Activated CD4-positive, alpha-beta T cell treated with anti-CD3 and anti-CD28 coated beads, Interleukin-2, amount 10 ng/mL, durations not matched to agents 7 days and 5 days (primary cell): ENCODE results near the gene ERCC8. TPM values are rescaled to one million over a fixed set of nuclear protein-coding genes. Genes with fewer than 3 reads are reported as not detected.
A peak's percentile ranks its signal among the peaks of the same experiment; 100 is the strongest.
"Not testable (repeated sequence)": the region's sequence is repeated elsewhere in the genome, so short reads cannot be mapped to it uniquely, and the experiment has no call there.

Experiments used
- CTCF ChIA-PET: fragments of 350-600 bp; sonication (Branson Sonifier 250); formaldehyde crosslinking; loops from one replicate; lab custom pipeline; 2021; ENCODE audit warnings: antibody characterized with exemption; lab: Charles Lee
- POLR2A ChIA-PET: fragments of 350-600 bp; sonication (Branson Sonifier 250); formaldehyde crosslinking; loops from one replicate; lab custom pipeline; 2021; ENCODE audit warnings: antibody characterized with exemption; lab: Charles Lee
- DNase-seq: peaks from one replicate; pipeline ENCODE4 v3.0.0-alpha.2; 2020
- H3K27ac Mint-ChIP-seq: one replicate; pipeline ENCODE4 v1.8.0; 2021; ENCODE audit warnings: mild to moderate bottlenecking, moderate library complexity, mixed read lengths
- H3K27me3 Mint-ChIP-seq: one replicate; pipeline ENCODE4 v1.8.0; 2021; ENCODE audit warnings: mixed read lengths
- H3K36me3 Mint-ChIP-seq: one replicate; pipeline ENCODE4 v1.8.0; 2021; ENCODE audit warnings: low read depth, mixed read lengths
- H3K4me1 Mint-ChIP-seq: one replicate; pipeline ENCODE4 v1.8.0; 2021; ENCODE audit warnings: mixed read lengths
- H3K4me3 Mint-ChIP-seq: one replicate; pipeline ENCODE4 v1.8.0; 2021; ENCODE audit warnings: mild to moderate bottlenecking, moderate library complexity, mixed read lengths
- H3K9me3 Mint-ChIP-seq: one replicate; pipeline ENCODE4 v1.8.0; 2021; ENCODE audit warnings: mixed read lengths
- total RNA-seq, 2 experiments: library from RNA; stranded (reverse); gene quantifications; one replicate each; pipeline ENCODE4 v1.2.3, GENCODE V29; 2021

ERCC8 gene, protein sequence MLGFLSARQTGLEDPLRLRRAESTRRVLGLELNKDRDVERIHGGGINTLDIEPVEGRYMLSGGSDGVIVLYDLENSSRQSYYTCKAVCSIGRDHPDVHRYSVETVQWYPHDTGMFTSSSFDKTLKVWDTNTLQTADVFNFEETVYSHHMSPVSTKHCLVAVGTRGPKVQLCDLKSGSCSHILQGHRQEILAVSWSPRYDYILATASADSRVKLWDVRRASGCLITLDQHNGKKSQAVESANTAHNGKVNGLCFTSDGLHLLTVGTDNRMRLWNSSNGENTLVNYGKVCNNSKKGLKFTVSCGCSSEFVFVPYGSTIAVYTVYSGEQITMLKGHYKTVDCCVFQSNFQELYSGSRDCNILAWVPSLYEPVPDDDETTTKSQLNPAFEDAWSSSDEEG
- 1 to 10 TPM; 9.9 to 10.0 TPM for total RNA-seq

DNA sequence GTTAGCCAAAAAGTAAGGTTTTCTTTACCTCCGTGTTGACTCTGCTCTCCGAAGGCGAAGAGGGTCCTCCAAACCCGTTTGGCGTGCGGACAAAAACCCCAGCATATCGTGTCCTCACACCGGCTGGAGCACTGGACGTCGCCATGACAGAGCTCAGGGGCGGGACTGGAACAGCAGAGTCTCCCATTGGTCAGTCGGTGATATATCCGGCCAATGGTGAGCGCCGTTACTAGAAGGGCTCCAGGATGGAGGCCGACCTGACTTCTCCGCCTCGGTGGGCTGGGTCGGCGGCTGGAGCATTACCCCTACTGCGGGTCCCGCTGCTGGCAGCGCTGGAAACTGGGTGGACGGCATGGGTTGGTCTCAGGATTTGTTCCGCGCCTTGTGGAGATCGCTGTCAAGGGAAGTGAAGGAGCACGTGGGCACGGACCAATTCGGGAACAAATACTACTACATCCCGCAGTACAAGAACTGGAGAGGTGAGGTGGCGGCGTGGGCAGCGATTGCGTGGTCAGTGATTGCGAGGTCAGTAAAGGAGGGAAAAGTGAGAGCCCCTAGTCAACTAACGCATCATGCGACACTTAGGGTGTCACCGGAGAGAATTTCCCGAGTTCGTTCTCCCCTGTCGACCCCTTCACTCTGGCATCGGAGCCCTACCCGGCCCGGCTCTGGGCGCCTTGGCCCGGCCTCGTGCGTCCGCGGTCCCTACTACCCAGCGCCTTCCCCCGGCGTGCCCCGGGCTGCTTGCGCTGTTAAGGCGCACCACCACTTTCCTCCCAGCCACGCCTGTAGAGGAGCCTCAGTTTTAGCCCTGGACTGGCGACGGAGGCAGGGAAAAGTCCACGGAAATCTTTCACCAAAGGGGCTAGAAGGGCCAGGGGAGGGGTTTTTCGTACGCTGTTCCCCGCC, at the start of gene ERCC8, which contains the start of gene NDUFAF2:
Gene ERCC8, minus strand, starts transcription at position 167 of the 909 bp plus-strand sequence. Its CDS starts 62 bp downstream, at position 105.
Gene NDUFAF2, plus strand, starts transcription at position 302 of the 909 bp plus-strand sequence. Its CDS starts 51 bp downstream, at position 353.
- POLR2A ChIA-PET: interaction anchor here (0.5 to 0.6 kb wide), 2 partner anchors 1393 to 1743 kb away, joined by 3 to 11 read pairs; no protein-coding TSS in a partner anchor
- no peaks in the 10 kb centered on the region for H3K27me3 Mint-ChIP-seq
- CTCF ChIA-PET: interaction anchor here (0.7 to 1.0 kb wide), 4 partner anchors 9 to 376 kb away, joined by 3 read pairs; no protein-coding TSS in a partner anchor
- no peaks in the 10 kb centered on the region for H3K36me3 Mint-ChIP-seq
- H3K27ac Mint-ChIP-seq: no peak within 1 kb of the TSS
- H3K4me1 Mint-ChIP-seq: peaks cover 17% of the 10 kb centered on the region
- peak; percentile 93 for DNase-seq
- no peaks in the 10 kb centered on the region for H3K9me3 Mint-ChIP-seq
- no peak within 1 kb of the TSS for H3K4me3 Mint-ChIP-seq

DNA sequence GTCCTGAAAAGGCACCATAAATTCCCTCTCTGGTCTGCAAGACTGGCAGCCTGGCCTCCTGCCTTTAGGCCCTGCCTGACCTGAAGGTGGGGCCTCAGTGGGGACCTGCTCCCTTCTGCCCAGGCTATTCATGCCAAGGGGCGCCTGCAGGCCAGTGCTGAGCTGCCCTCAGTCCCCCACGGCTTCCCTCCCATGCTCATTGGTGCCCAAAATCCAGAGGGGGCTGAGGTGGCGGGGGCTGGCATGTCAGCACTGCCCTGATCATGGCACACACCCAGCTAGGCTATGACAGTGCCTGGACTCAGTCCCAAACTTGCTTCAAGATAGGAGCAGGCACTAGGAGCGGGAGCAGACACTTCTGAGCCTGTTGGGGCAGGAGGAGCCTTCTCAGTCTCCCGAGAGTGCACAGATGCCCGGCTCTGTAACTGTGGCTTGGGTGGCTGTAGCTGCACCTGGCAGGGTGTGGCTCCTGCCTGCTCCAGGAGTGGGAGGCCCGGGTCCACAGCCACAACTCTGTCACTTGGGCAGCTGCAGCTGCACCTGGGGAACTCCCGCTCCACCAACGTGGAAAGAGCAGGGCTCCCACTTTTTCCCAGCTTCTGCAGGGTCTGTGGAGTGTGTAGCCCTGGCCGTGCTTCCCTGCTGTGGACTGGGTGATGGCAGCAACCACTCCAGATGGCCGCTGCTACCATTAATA, 49.2 kb upstream of the ERCC8 start:
- ChIA-PET CTCF (interaction anchor here (0.8 to 1.4 kb wide), 2 partner anchors 14 to 49 kb away, joined by 3 read pairs; partner anchors contain the start of genes ERCC8 and NDUFAF2), POLR2A (no interaction called here)
- H3K36me3 Mint-ChIP-seq: peaks cover 2% of the 10 kb centered on the region
- H3K4me3 Mint-ChIP-seq: no peak overlapping the region
- no peaks in the 10 kb centered on the region for H3K4me1 Mint-ChIP-seq
- H3K9me3 Mint-ChIP-seq: peaks cover 31% of the 10 kb centered on the region
- H3K27me3 Mint-ChIP-seq: no peaks in the 10 kb centered on the region
- H3K27ac Mint-ChIP-seq: no peak overlapping the region
- no peak for DNase-seq

DNA sequence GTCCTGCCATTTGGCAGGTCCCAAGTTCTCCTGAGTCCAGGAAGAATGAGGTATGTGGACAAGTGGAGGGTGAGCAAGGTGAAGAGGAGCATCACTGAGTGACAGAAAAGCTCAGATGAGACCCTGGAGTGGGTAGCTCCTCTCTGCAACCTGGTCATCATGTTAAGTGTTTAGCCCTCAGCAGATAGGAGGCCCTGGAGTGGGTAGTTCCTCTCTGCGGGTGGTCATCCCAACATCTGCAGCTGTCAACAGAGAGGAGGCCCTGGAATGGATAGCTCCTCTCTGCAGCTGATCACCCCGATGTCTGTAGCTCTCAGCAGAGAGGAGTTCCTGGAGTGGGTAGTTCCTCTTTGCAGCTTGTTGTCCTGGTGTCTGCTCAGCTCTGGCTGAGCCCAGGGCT, 48.6 kb upstream of the ERCC8 start:
- Mint-ChIP-seq H3K36me3 (peaks cover 2% of the 10 kb centered on the region), H3K4me3 (no peak overlapping the region), H3K27me3 (no peaks in the 10 kb centered on the region), H3K4me1 (no peaks in the 10 kb centered on the region), H3K27ac (no peak overlapping the region), H3K9me3 (peaks cover 31% of the 10 kb centered on the region)
- ChIA-PET CTCF (interaction anchor here (1.4 kb wide), 1 partner anchor 13 kb away, joined by 3 read pairs; no protein-coding TSS in a partner anchor), POLR2A (no interaction called here)
- no peak for DNase-seq

DNA sequence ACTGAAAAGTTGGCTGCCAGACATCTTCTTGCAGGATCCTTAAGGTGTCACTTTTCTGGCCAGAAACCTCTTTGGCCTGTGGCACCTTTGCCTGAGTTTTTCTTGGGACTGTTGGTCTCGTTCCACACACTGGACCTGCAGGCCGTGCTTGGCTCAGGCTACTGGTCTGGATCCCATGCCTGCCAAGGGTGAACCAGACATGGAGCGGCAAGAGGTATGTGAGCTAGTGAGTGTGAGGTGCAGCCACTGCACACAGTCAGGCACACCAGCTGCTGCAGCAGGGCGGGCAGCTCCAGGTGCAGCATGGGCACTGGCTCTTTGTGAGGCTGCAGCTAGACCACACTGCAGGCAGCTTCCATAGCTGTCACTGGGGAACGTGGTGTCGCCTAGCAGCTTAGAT, 48.0 kb upstream of the ERCC8 start:
- peaks cover 31% of the 10 kb centered on the region for H3K9me3 Mint-ChIP-seq
- no peak overlapping the region for H3K4me3 Mint-ChIP-seq
- H3K36me3 Mint-ChIP-seq: peaks cover 2% of the 10 kb centered on the region
- DNase-seq: no peak
- H3K4me1 Mint-ChIP-seq: no peaks in the 10 kb centered on the region
- no peak overlapping the region for H3K27ac Mint-ChIP-seq
- no peaks in the 10 kb centered on the region for H3K27me3 Mint-ChIP-seq
- CTCF ChIA-PET: no interaction called here
- POLR2A ChIA-PET: no interaction called here

DNA sequence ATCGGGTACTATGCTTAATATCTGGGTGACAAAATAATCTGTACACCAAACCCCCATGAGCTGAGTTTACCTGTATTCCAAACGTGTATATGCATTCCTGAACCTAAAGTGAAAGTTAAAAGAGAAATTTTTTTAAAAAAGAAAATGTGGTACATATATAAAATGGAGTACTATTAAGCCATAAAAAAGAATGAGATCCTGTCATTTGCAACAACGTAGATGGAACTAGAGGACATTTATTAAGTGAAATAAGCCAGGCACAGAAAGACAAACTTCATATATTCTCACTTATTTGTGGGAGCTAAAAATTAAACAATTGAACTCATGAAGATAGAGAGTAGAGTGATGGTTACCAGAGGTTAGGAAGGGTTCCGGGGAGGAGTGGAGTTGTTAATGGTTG, 44.9 kb upstream of the ERCC8 start:
- Mint-ChIP-seq H3K36me3 (peaks cover 9% of the 10 kb centered on the region), H3K27ac (no peak overlapping the region), H3K4me1 (no peaks in the 10 kb centered on the region), H3K4me3 (no peak overlapping the region), H3K9me3 (peaks cover 39% of the 10 kb centered on the region), H3K27me3 (no peaks in the 10 kb centered on the region)
- no peak for DNase-seq
- POLR2A ChIA-PET: no interaction called here
- CTCF ChIA-PET: interaction anchor here (1.0 kb wide), 1 partner anchor 312 kb away, joined by 3 read pairs; no protein-coding TSS in a partner anchor

DNA sequence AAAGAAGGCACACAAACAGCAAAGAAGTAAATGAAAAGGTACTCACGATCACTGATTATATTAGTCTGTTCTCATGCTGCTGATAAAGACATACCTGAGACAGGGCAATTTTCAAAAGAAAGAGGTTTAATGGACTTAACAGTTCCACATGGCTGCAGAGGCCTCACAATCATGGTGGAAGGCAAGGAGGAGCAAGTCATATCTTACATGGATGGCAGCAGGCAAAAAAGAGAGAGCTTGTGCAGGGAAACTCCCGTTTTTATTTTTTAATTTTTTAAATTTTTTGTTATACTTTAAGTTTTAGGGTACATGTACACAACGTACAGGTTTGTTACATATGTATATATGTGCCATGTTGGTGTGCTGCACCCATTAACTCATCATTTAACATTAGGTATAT, 37.3 kb upstream of the ERCC8 start:
- H3K36me3 Mint-ChIP-seq, DNase-seq, POLR2A ChIA-PET, H3K4me3 Mint-ChIP-seq, H3K27me3 Mint-ChIP-seq, CTCF ChIA-PET, H3K27ac Mint-ChIP-seq, H3K4me1 Mint-ChIP-seq: not testable (repeated sequence)
- H3K9me3 Mint-ChIP-seq: peaks cover 27% of the 10 kb centered on the region

DNA sequence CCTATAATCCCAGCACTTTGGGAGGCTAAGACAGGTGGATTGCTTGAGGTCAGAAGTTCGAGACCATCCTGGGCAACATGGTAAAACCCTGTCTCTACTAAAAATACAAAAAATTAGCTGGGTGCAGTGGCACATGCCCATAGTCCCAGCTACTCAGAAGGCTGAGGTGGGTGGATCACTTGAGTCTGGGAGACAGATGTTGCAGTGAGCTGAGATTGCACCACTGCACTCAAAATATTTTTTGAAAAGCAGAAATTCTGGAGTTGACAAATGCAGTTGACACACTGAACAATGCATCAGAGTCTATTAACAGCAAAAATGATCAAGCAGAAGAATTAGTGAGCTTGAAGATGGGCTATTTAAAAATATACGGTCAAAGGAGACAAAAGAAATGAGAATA, 35.6 kb upstream of the ERCC8 start:
- Mint-ChIP-seq H3K9me3 (peaks cover 21% of the 10 kb centered on the region), H3K36me3 (peaks cover 2% of the 10 kb centered on the region), H3K27me3 (no peaks in the 10 kb centered on the region), H3K27ac (no peak overlapping the region), H3K4me3 (no peak overlapping the region), H3K4me1 (no peaks in the 10 kb centered on the region)
- no peak for DNase-seq
- POLR2A ChIA-PET: no interaction called here
- CTCF ChIA-PET: interaction anchor here (1.2 kb wide), 1 partner anchor 14 kb away, joined by 3 read pairs; no protein-coding TSS in a partner anchor

DNA sequence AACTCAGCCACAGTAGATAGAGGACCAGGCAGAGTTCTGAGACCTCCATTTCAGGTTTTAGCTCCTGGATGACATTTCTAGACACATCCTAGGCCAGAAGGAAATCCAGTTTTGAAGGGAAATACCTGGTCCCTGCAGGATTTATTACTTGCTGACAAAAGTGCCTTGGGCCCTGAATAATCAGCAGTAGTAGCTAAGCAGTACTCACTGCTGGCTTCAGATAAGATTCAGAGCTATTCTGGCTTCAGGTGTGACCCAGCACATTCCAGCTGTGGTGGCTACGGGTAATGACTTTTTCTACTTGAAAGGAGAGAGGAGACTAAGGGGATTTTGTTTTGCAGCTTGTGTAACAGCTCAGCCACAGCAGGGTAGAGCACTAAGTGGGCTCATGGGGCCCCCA, 34.1 kb upstream of the ERCC8 start:
- peaks cover 26% of the 10 kb centered on the region for H3K9me3 Mint-ChIP-seq
- H3K4me1 Mint-ChIP-seq: no peaks in the 10 kb centered on the region
- no peak overlapping the region for H3K4me3 Mint-ChIP-seq
- no peak overlapping the region for H3K27ac Mint-ChIP-seq
- peaks cover 5% of the 10 kb centered on the region for H3K36me3 Mint-ChIP-seq
- ChIA-PET POLR2A (no interaction called here), CTCF (no interaction called here)
- no peak for DNase-seq
- no peaks in the 10 kb centered on the region for H3K27me3 Mint-ChIP-seq

DNA sequence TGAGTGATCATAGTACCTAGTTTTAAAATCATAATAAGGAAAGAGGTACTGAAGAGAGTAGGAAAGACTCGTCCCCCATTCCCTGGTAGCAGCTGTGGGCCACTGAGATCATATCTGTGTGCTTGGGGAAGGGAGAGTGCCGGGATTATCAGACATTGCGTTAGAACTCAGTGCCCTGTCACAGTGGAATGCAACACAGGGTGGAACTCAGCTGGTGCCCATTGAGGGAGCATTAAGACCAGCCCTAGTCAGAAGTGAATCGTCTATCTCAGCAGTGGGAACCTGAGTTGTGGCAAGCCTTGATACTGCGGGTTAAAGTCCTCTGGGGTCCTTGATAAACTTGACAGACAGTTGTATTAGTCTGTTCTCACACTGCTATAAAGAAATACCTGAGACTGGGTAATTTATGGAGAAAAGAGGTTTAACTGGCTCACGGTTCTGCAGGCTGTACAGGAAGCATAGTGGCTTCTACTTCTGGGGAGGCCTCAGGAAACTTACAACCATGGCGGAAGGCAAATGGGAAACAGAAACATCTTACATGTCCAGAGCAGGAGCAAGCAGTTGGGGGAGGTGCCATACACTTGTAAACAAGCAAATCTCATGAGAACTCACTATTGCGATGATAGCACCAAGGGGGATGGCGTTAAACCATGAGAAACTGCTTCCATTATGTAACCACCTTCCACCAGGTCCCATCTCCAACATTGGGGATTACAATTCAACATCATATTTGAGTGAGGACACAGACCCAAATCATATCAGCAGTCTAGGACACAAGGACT, 33.3 kb upstream of the ERCC8 start:
- no peak overlapping the region for H3K27ac Mint-ChIP-seq
- H3K4me1 Mint-ChIP-seq: no peaks in the 10 kb centered on the region
- H3K36me3 Mint-ChIP-seq: peaks cover 5% of the 10 kb centered on the region
- H3K27me3 Mint-ChIP-seq: no peaks in the 10 kb centered on the region
- DNase-seq: no peak
- H3K9me3 Mint-ChIP-seq: peaks cover 25% of the 10 kb centered on the region
- H3K4me3 Mint-ChIP-seq: no peak overlapping the region
- ChIA-PET POLR2A (no interaction called here), CTCF (no interaction called here)

DNA sequence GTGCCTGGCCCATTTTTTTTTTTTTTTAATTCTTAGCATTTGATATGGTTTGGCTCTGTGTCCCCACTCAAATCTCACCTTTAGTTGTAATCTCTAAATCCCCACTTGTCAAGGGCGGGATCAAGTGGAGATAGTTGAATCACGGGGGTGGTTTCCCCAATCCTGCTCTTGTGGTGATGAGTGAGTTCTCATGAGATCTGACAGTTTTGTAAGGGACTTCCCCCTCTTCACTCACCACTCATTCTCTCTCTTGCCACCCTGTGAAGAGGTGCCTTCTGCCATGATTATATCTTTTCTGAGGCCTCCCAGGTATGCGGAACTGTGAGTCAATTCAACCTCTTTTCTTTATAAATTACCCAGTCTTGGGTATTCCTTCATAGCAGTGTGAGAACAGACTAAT, 27.4 kb upstream of the ERCC8 start:
- POLR2A ChIA-PET: no interaction called here
- no peaks in the 10 kb centered on the region for H3K27me3 Mint-ChIP-seq
- peaks cover 30% of the 10 kb centered on the region for H3K9me3 Mint-ChIP-seq
- DNase-seq: no peak
- H3K36me3 Mint-ChIP-seq: peaks cover 15% of the 10 kb centered on the region
- peaks cover 3% of the 10 kb centered on the region for H3K4me1 Mint-ChIP-seq
- no peak overlapping the region for H3K27ac Mint-ChIP-seq
- H3K4me3 Mint-ChIP-seq: no peak overlapping the region
- CTCF ChIA-PET: no interaction called here

DNA sequence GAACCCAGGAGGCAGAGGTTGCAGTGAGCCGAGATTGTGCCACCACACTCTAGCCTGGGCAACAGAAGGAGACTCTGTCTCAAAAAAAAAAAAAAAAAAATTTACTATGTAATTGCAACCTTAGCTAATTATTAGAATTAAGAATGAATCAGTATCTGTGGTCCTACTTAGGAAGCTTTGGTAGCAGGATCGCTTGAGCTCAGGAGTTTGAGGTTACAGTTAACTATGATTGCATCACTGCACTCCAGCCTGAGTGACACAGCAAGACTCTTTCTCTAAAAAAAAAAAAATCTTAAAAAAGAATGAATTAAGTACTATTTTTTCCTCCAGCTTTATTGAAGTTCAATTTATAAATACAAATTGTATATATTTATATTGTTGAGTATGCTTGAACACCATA, 16.8 kb upstream of the ERCC8 start:
- POLR2A ChIA-PET: no interaction called here
- H3K36me3 Mint-ChIP-seq: no peaks in the 10 kb centered on the region
- H3K9me3 Mint-ChIP-seq: peaks cover 12% of the 10 kb centered on the region
- CTCF ChIA-PET: interaction anchor here (0.6 kb wide), 2 partner anchors 59 to 498 kb away, joined by 3 read pairs; no protein-coding TSS in a partner anchor
- H3K27me3 Mint-ChIP-seq: no peaks in the 10 kb centered on the region
- H3K4me1 Mint-ChIP-seq: peaks cover 4% of the 10 kb centered on the region
- H3K27ac Mint-ChIP-seq: no peak overlapping the region
- no peak for DNase-seq
- H3K4me3 Mint-ChIP-seq: no peak overlapping the region
